ENCODE measurements around the gene AKT1.
"Not testable (repeated sequence)": the region's sequence is repeated elsewhere in the genome, so short reads cannot be mapped to it uniquely, and the experiment has no call there.

The AKT1 gene

DNA sequence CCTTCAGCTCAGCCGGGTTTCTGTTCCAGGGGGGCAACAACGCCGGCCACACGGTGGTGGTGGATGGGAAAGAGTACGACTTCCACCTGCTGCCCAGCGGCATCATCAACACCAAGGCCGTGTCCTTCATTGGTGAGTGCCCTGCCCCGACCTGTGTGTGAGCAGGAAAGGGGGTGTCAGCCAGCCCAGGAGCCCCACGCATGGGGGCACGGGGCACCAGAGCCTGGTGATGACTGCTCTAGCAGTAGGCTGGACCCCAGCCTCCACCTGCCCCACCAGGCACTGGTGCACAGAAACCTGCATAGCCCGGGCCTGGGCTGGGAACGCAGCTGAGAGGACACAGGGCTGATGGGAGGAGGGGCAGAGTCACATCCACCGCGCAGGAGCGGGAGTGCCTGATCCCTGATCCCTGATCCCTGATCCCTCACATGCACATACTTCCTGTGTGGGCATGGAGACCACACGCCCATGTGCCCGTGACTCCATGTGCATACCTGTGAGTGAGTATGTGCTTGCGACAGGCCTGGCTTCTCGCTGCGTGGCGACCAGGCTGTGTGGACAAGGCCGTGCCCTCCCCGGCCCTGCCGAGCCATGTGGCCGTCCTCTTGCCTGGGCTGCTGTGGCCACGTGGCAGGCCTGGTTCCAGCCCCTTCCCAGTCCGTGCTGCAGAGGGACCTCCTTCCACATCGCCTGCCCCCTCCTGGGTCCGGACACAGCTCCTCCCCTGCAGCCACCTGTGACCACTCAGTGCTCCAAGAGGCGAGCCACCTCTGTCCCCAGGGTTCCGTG lies 60.4 kb downstream of the AKT1 start:
- no peak for DNase-seq

- DNase-seq = no peak
Measured at GRCh38 chr14:104734601-104734990, 61.0 kb downstream of the AKT1 start.

DNA sequence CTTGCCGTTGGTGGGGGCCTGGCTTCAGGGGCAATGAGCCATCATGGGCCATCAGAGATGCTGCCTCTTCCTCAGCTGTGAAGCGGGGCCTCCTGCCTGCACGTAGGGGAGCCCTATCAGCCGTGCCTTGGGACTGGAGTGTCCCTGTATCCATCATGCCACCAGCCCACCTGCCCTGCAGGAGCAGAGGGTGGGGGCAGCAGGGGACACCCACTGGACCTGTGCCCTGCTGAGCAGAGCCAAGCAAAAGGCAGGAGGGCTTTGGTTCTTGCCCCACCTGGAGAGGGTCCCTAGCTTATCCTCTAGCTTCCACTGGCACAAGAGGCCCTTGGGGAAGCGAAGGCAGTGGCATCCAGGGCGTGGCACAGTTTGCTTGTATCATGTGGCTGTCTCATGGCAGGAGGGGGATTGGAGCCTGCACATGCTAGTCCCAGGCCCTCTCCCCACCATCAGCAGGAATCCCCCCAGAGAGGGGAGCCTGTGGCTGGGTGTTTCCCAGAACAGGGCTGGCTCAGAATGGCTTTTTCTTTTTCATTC lies 61.4 kb downstream of the AKT1 start:
- no peak for DNase-seq

GRCh38 chr14:104732931-104733681 lies 62.4 kb downstream of the AKT1 start:
- DNase-seq = no peak

- DNase-seq = no peak
Measured at GRCh38 chr14:104732355-104732804, 63.2 kb downstream of the AKT1 start.

GRCh38 chr14:104731320-104732294 lies 63.9 kb downstream of the AKT1 start:
- no peak for DNase-seq

DNA sequence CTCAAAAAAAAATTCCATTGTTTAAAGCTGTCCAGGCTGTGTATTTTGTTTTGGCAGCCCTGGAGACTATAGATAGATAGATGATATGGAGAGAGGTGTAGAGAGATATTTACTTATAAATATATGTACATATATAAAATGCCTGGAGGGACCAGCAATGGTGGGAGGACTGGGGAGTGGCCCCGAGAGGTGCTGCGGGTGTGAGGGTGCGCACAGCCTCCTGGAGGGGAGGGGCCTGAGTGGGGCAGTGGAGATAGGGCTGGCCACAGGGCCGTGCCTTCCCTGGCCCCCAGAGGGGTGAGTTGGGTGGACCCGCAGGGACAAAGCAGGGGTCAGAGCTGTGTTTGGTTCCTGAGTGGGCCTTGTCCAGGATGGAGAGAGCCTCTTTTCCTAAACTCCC lies 65.1 kb downstream of the AKT1 start:
- DNase-seq = no peak

DNA sequence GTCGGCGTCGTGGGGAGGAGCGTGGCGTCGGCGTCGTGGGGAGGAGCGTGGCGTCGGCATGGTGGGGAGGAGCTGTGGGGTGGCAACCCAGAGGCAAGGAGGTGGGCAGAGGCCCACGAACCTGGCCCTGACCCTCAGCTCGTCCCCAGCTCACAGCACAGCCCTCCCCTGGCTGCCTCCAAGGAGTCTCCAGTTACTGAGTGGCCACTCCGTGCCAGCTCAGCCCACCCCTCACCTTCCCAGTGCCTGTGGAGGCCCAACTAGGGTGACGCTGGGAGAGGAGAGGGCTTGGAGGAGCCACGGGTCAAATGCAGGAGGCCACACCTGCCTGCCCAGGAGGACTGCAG lies 65.7 kb downstream of the AKT1 start:
- DNase-seq = no peak

DNA sequence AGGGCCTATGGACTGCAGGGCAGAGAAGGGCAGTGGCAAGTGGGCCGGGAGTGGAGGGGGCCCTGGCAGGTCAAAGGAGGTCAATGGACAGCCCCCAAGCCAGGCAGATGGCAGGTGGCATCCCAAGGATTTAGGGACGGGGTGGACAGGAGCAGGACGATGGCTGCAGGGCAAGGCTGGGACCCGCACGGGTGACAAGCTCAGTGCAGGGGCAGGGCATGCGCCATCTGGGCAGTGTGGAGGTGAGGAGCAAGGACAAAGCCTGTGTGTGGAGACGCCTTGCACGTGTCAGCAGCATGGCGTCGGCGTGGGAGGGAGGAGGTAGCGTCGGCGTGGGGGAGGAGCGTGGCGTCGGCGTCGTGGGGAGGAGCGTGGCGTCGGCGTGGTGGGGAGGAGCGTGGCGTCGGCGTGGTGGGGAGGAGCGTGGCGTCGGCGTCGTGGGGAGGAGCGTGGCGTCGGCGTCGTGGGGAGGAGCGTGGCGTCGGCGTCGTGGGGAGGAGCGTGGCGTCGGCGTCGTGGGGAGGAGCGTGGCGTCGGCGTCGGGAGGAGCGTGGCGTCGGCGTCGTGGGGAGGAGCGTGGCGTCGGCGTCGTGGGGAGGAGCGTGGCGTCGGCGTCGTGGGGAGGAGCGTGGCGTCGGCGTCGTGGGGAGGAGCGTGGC lies 66.2 kb downstream of the AKT1 start:
- DNase-seq = not testable (repeated sequence)

DNA sequence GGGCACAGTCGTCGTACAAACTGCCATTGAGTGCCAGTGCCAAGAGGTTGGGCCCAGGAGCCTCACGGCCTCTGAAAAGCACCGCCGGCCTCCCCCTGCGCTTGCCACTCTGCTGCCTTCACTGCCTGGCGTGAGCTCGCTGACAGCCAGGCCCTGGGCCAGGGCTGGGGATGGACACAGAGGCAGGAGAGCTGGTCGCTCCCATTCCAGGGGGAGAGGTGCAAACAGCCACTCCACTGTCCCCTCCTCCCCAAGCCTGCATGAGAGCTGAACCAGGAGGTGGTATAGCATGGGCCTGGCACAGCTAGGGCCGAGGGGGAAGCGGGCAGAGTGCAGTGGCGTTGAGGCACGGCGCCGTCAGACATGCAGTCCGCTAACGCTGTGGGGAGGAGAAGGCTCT lies 66.9 kb downstream of the AKT1 start:
- no peak for DNase-seq

DNA sequence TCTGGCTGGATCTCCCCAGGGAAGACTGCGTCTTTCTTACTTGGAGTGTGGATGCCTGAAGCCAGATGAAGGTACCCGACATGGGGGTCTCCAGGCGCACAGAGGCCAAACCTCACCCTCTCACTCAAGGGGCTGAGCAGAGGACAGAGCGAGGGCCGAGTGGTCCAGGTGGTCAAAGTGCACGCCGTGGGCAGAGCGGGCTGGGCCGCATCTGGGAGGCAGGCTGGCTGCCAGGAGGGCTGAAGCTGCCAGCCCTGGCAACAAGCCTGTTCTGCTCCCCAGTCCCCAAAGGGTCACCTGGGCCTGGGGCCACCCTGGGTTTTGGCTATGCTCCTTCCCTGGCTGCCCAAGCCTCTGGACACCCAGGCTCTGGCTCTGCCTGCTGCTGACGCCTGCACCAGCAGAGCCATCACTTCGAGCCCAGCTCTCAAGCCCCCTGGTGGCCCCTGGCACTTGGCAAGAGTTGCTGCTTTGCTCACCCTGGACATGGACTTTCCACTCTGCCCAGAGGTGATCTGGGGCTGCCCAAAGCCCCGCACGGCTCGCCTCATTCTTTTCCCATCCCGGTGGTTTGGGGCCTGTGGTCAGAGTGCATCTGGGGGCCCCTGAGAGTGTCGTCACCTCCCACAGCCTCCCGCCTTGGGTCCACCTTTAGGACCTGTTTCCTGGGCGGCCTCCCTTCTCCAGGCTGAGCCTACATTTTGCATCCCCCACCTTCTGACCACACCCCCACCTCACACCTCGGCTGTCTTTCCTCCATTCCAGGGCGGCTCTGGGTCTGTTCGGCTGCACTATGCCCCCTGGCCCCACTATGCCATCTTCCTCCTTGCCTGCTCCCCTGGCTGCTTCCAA lies 68.7 kb downstream of the AKT1 start:
- DNase-seq = no peak

- DNase-seq = no peak
Measured at GRCh38 chr14:104725772-104726548, 69.6 kb downstream of the AKT1 start.

DNA sequence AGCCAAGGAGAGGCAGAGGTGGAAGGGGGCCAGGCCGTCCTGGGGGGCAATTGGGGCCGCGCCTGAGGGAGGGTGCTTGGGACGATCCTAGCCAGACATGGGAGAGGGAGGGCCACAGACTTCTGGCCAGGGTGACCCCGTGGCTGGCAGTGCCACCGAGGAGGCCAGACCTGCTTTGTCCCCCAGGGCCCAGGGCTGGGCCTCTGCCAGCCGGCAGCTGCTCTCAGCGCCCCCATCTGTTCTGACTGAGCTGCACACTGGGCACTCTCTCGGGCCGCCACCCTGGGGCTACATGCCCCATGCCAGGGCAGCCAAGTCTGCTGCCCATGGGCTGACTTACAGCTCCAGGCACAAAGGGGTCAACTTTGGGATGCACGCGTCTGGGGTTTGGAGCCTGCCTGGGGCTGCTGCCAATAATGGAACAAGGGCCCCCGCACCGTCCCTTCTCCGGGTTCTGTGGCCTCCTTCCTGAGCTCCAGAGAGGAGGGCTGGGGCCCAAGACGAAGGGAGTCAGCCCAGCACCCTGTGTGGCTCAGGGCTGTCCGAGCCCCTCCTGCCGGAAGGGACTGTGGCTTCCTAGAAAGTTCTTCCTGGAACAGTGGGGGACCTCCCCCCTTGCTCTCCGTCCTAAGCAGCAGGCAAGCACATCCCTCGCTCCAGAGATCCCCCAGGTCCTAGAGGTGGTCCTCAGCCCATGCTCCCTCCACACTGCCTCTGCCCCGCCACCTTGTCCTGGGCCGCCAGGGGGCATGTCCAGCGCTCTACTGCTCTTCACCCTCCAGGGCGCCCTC lies 70.4 kb downstream of the AKT1 start:
- DNase-seq = no peak

- DNase-seq = peak in 1 of 2 experiments; percentile 24
Measured at GRCh38 chr14:104724407-104724980, 71.1 kb downstream of the AKT1 start.

DNA sequence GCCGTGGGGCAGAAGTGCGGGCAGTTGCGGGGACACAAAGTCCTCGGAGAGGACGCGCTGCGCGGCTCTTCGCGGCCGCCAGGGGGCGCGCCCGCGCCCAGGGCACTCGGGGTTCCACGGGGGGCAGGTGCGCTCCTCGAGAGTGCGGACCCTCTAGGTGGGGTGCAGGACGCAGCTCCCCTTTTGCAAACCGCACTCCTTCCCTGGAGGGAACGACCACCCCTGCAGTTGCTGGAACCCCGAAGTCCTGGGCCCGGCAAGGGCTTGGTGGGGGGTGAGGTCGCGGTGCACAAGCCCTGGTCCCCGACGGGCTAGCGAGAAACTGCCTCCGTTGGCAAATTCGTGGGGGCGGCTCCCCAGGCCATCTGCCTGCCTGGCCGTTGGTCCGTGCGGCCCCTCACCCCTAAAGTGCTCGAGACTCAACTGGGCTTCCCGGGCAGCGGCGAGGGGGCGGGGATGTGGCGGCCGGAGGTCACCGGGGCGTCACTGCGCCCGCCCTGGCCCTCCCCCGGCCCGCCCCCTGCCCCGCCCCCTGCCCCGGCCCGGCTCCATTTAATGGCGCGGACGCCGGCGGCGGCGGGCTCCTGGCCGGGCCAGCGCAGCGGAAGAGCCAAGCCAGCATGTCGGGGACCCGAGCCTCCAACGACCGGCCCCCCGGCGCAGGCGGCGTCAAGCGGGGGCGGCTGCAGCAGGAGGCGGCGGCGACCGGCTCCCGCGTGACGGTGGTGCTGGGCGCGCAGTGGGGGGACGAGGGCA lies 71.7 kb downstream of the AKT1 start, which contains the start of gene ADSS1:
Gene ADSS1 (plus strand): TSS at position 579 of the 756 bp plus-strand sequence. CDS start 42 bp downstream, at position 621.
- peak; percentile 65 for DNase-seq

GRCh38 chr14:104722938-104723650 lies 72.5 kb downstream of the AKT1 start:
- no peak for DNase-seq
